Fibroblast of skin of right biceps (primary cell): ENCODE data around the gene CPT1B.

Experiments
- DNase-seq: peaks from one replicate; pipeline ENCODE4 v3.0.0-alpha.2; 2013

Gene CPT1B

GRCh38 chr22:50568626-50569025 lies 9.6 kb downstream of the CPT1B start:
- no peak for DNase-seq

- no peak for DNase-seq
These were observed 10.4 kb downstream of the CPT1B start for GRCh38 chr22:50567721-50568252.

GRCh38 chr22:50564289-50564688 lies 13.9 kb downstream of the CPT1B start:
- DNase-seq, result no peak

GRCh38 chr22:50563413-50564160 lies 14.6 kb downstream of the CPT1B start:
- no peak for DNase-seq

GRCh38 chr22:50562523-50563412 lies 15.5 kb downstream of the CPT1B start, which contains the start of gene SYCE3:
TSS of gene SYCE3 (minus strand) at chr22:50562919. CDS start at chr22:50556405, 6,514 bp downstream.
- peak; percentile 91 for DNase-seq

GRCh38 chr22:50561401-50562358 lies 16.5 kb downstream of the CPT1B start:
- no peak for DNase-seq

- no peak for DNase-seq
These were observed 18.2 kb downstream of the CPT1B start for GRCh38 chr22:50560034-50560433.

GRCh38 chr22:50556703-50557102 lies 21.5 kb downstream of the CPT1B start:
- no peak for DNase-seq

GRCh38 chr22:50553310-50553709 lies 24.9 kb downstream of the CPT1B start:
- no peak for DNase-seq

GRCh38 chr22:50551160-50551752 lies 27.0 kb downstream of the CPT1B start:
- no peak for DNase-seq

GRCh38 chr22:50550395-50550794 lies 27.8 kb downstream of the CPT1B start:
- no peak for DNase-seq

GRCh38 chr22:50548921-50549790 lies 29.1 kb downstream of the CPT1B start:
- no peak for DNase-seq

- no peak for DNase-seq
These were observed 29.9 kb downstream of the CPT1B start for GRCh38 chr22:50548040-50548920.

- DNase-seq, result no peak
These were observed 30.8 kb downstream of the CPT1B start for GRCh38 chr22:50547263-50547985.

GRCh38 chr22:50546326-50547262 lies 31.6 kb downstream of the CPT1B start:
- DNase-seq, result no peak

GRCh38 chr22:50545522-50546325 lies 32.5 kb downstream of the CPT1B start, which contains the start of gene KLHDC7B:
TSS of gene KLHDC7B (plus strand) at chr22:50545899. CDS start at chr22:50546244, 345 bp downstream.
- peak; percentile 68 for DNase-seq

- no peak for DNase-seq
These were observed 33.4 kb downstream of the CPT1B start for GRCh38 chr22:50544746-50545253.
